Stimulated activated CD4-positive, alpha-beta T cell treated with anti-CD3 and anti-CD28 coated beads, Interleukin-1b, Interleukin-23, amount 100 ng/mL, for 1 hour (primary cell): Measurements from ENCODE around the gene MCTP2.

Source experiments
- DNase-seq, 2 donors: peaks; one replicate each; pipeline ENCODE4 v3.0.0-alpha.2; 2020; ENCODE audit warnings: low read depth in 2 of 2

MCTP2 gene

DNA sequence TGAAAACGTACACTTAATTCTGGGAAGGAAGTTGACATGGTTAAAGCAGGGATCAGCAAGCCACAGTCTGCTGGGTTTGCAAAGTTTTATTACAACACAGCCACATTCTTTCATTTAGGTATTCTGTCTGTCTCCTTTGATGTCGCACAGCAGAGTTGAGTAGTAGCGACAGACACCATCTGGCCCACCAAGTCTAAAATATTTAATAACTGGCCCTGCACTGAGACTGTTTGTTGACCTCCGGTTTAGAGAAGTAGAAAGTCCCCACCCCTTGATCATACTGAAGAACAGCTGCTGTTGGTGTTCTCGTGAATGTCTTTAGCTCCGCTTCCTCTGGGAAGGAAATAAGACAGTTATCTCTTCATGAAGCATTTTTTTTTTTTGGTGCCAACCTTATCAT, 66.2 kb downstream of the MCTP2 start:
- DNase-seq = no peak

DNA sequence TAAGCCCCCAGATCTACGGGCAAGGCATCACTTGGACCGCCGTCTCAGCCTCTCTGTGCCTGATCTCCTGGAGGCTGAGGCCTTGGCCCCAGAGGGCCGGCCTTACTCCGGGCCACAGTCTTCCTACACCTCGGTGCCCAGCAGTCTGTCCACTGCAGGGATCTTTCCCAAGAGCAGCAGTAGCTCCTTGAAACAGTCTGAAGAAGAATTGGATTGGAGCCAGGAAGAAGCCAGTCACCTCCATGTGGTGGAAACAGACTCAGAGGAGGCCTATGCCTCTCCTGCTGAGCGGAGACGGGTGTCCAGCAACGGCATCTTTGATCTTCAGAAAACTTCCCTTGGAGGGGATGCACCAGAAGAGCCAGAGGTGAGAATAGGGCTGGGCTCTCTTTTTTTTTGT, 67.0 kb downstream of the MCTP2 start:
- DNase-seq = no peak

DNA sequence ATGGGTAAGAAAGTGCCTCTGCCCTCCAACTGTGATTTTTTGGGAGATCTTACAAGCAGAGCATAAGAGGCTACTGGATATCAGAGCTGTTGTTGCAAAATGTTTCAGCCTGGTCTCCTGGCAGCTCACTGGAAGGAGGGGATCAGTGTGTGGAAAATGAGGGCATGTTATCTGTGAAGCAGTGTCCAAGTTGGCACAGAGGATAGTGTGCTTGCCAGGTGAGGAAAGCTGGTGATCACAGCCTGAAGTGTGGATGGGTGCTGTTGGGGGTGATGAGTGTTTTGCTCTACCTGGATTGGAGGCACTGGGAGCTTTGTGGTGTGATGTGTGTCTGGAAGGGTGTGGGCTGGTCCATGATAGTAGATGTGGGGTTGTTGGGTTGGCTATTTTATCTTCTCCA, 69.3 kb downstream of the MCTP2 start:
- DNase-seq = no peak

DNA sequence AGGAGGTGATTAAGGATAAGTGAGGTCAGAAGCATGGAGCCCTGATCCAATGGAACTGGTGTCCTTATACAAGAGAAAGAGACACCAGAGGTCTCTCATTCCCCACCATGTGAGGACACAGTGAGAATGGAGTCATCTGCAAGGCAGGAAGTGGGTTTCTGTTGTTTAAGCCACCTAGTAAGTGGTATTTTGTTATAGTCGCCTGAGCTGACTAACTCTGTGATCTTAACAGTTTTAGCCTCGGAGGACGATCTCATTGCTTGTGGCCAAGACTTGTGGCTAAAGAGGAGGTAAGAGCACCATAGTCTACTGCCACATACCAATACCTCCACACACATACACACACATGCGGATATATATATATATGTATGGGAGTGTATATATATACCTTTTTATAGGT, 73.8 kb downstream of the MCTP2 start:
- DNase-seq = no peak

DNA sequence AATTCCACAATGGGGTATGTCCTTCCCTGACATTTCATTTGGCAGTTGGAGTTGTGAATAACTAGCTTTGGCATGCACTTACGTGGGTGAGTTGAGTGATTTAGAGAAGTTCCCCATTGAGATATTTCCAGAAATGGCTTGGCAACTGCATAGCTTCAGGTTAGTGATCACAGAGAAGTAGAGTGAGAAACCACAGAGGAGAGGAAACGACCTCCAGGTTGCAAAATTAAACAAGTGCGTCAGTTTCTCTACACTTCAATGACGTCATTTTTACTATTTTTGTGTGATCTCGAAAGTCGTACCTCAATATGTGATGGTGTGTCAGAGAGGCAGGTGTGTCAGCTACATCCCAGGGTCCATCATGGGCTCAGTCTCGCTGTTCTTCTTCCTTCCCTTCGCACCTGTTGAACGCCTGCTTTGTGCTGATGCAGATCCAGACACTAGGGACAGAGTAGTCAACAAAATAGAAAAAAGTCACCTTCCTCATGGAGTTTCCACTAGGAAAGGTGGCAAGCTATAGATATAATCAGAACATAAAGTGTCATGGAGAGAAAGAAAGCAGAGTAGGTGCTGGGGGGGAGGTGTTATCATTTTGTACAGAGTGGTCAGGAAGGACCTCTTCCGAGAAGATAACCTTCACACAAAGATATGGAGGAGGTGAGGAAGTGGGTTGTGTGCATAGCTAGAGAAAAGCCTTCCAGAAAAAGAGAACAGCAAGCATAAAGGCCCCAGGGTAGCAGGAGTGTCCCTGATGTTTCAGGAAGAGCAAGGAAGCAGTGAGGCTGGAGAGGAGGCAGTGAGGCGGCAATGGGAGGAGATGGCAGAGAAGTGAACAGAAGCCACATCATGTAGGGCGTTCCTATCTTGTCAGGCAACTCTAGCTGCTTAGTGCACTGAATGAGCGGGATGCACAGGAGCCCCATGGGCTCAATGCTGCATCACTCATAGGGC, 75.6 kb downstream of the MCTP2 start:
- DNase-seq = no peak

DNA sequence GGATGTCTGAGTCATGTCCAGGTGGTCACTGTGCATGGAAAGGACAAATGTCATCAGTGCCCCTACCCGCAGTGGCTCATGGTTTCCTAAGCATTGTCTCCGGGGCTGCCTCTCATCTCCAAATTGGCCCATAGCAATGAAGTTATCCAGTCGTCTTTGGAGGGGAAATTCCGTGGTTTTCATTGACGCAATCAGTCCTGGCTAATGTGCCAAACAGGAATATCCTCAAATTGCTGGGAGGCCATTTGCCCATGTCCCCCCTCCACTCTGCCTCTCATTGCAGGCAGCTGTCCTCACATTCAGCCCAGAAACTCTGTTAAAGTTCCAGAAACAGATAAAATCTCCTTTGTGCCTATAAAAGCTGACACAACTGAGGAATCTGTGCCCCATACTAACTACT, 81.6 kb downstream of the MCTP2 start:
- no peak for DNase-seq

DNA sequence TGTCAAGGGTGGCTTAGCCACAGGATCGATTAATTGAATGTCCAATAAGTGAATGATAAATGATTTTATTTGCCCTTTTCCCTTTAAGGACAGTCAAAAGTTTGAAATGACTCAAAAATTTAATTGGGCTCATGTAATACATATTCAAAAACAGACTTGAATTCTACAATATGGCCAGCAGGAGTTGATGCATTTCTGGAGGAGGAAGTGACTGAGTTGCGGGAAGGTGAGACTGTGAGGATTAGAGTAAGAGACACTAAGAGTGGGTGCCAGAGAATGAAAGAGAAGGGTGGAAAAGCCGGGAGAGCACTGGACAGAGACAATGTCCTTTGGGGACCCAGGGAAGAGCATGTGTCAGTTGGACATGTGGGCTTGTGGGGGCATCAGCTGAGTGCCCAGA, 83.3 kb downstream of the MCTP2 start:
- no peak for DNase-seq

DNA sequence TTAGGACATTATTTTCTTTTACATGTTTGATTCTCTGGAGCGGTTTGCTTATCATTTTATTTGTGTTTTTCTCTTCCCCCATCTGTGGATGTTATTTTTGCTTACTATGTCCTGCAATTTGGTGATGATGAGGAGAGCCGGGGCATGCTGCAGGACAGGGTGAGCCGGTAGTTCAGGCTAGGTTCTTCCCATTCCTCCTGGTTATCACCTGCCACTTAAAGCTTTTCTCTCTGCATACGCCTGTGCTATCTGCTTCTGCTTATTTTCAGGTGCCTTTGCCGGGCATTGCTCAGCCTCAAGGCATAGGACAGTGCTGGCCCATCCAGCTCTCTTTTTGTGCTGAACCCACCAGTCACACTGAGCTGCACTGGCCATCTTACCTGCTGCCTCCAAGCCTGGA, 85.8 kb downstream of the MCTP2 start:
- no peak for DNase-seq

DNA sequence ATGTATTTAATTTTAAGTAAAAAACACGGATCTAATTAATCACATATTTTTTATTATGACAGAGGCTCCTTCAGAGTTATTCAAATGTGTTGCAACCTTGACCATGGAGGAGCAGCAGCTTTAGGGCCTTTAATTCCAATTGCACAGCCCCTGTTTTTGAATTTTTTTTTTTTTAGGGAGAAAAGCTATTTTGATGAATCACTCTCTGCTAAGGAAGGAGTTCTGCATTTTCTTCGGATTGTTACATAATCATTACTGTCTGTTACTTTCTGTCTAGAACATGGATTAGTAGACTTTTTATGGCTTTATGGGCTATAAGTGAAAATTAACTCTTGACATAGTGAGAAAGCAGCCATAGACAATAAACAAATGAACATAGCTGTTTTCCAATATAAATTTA, 90.8 kb downstream of the MCTP2 start:
- DNase-seq = no peak

DNA sequence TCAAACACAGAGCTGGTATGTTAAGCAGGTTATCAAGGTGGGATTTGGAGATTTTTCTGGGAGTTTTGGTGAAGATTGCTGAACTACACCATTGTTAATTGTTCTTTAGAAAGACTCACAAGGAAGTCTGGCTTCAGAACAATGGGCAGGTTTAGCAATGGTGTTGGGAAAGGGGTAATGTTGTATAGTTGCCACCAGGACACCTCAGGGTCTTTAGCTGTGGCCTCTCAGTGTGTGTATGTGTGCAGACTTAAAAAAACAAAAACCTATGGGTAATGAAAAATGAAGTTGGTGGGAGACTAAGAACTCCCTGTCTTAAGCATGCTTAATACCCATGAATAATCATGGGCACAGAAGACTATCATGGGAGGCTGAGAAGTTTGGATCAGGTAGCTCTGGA, 91.7 kb downstream of the MCTP2 start:
- DNase-seq = no peak

DNA sequence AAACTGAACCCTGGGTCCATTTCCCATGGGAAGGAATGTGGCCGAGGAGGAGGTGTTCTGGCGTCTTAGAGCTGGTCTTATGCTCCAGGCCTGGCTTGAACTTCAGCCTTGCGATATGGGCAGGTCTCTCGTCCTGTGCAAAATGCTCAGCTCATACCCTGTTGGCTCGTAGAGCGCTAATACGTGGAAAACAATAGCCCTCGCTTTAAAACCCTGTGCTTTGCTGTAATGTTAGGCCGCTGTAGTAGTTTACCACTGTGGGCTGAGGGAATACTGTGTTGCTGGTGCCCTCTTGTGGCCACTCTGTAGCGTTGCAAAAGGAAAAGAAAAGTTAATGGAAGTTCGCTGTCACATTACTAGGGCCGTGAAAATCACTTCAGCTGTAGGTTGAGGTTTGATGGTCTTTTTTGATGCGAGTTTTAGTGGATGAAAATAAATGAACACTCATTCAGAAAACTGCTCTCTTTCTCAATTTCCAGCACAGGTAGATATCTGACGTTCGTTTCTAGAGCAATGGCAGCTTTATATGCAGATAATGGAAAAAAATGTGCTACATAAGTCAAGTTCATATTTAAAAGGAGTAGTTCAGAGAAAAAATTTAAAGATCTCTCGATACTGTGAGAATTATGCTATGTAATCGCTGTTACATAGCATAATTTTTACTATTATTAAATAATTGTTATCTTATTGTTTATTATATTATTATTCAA, 92.9 kb downstream of the MCTP2 start:
- peak in 1 of 2 donors; percentile 31 for DNase-seq

DNA sequence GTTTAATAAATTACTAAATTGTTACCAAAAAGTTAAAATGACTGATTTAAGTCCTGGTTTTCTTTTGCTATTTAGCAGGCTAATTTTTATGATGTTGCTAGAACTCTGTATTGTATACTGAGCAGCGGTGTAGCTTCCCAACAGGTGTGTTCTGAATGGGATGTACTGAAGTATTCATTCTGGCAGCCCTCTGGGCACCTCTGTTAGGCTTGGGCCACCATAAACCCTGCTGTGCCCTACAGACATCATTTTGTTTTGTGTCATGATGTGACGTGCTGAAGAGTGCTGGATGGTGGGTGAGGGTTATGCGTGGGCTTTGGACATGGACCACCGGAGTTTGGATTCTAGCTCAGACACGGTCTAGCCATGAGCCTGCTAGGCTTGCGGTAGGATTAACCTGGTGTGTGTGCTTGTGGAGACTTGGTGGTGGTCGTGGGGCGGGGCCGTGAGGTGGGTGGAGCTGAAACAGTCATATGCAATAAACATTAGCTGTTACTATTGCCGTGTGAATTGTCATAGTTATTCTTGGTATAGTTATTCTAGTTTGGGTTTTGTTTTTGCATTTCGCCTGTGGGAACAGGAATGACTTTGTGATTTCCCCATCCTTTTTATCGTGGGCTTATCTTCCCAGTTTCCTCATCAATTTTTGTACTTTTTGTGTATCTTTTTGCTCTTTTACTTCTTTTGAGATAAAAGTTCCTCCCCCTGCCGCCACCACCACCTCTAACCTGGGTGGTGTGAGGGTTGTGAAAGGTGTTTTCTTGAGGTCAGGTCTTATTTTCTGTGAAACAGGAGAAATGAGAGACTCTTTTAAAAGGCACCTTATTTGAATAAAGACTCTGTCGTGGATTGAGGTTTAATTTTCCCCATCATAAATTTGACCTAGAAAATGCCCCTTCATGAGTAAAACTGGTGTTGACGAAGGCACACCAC, 93.7 kb downstream of the MCTP2 start:
- no peak for DNase-seq

DNA sequence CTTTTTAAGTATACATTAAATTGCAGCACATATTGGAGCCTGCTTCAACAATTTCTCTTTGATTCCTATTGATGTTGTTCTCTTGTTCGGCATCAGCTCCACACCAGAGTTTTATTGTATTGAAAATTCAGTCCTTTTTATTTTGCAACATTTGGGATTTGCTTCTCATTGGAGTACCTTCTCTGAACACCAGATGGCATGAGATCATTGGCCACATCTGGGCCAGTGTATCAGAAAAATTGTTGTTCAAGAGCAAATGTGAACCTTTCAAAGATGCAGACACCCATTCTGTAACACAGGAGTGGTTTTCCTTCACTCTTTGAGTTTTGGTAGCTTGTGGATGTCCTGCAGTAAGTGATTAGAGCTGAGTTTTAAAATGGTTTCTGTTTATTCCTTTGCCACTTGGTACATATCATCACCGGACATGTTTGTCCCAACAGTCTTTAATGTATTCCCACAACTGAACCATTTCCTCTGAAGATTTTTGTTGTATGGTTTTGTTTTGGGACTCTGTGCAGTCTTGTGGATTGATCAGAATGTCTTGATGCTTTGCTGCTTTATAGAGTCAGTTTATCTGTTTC, 96.1 kb downstream of the MCTP2 start:
- DNase-seq = no peak

DNA sequence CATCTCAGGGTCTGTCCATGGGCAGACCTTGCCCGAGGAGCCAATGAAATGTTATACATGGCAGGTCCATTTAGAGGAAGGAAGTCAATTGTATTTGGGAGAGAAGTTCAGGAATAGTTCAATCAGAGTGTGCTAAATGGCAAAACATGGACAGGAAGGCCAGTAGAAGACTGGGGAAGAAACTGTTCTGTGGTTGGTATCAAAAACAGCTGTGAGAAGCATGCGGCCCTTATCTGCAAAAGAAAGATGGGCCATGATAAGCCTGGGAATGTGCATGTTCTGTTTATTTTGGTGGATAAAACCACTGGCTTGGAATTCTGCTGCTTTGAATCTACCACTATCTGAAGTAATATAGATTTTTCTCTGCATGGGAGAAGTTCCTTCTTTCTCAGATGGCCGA, 100.4 kb downstream of the MCTP2 start:
- DNase-seq = no peak

DNA sequence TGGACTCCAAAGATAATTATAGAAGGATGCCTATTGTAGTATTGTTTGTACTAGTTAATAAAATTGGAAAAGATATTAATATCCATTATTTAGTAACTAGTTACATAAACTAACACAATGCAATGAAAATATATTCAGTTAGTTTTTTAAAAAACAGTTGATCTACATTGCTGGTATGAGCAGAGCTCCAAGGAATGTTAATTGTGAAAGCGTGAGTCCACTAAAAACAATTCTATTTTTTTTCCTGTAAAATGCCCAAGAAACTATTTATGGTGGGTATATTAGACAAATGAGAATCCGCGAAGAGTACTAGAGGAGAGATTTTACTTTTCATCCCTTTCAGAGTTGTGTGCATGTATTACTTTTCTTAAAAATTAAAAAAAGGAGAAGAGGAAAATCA, 104.3 kb downstream of the MCTP2 start:
- DNase-seq = no peak

DNA sequence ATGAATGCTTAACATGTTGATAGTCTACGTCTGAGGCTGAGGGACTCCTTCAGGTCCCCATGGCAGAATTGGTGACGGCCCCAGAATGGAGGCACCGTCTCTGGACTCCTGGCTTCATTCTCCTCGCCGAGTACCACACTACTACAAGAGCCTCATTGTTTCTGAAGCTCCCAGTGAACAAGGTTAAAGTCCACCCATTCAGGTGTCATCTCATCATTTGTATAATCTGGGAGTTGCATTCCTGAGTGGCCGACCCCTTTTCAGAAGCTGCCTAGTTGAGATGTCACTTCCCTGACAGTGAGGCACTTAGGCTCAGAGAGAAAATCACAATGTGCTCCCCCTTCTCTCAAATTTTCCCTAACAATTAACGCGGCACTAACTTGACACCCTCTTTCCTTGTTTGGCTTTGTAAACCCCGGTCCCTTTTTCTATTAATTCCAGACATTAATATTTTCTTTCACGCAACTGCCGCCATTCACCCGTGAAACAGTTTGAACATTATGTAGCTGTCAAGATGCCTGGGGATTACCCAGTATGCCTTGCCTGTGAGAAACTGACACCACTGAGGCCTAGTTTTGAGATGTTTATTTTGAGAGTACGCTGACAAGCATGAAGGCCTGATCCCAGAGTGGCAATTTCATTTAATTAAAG, 105.6 kb downstream of the MCTP2 start:
- no peak for DNase-seq

DNA sequence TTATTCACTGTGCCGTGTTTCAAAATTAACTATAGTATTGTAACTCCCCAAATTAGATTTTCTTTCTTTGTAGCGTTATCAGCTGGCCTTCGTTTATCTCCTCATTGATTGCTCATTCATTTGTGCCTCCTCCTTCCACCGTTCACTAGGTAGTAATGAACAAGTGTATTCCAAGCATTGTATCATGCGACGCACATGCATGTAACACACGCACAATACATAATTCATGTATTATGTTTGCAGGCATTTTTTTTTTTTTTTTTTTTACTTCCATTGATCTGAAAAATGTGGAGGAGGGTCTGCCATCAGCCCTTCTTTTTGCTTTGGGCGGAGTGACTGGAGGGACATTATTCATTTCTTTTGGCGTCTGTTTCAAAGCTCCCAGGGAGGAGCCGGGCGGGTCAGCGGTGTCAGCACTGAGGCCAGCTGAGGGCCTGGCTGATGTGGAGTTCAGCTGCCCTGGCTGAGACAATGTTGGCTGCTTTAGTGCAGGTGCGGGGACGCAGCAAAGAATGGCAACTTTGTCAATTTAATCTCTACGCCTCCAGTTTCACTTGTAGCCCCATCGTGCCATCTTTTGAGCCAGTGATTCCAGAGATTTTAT, 107.0 kb downstream of the MCTP2 start:
- no peak for DNase-seq

DNA sequence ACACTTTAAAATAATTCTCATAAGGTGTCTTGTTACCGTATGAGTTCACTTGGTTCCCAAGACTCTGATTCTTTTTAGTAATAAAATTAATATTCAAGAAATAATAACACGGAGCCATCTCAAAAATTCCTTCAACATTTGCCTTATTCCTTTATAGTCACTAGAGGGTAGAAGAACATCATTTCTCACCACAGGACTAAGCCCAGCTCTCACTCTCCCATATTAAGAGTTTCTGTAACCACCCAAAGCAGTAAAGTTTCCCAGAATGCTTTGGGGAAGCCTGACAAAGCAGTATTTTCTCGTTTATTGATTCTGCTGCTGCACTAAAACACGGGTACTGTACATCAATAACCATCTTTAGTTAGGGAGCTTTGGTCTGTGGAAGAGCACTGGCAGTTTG, 114.9 kb downstream of the MCTP2 start:
- no peak for DNase-seq

DNA sequence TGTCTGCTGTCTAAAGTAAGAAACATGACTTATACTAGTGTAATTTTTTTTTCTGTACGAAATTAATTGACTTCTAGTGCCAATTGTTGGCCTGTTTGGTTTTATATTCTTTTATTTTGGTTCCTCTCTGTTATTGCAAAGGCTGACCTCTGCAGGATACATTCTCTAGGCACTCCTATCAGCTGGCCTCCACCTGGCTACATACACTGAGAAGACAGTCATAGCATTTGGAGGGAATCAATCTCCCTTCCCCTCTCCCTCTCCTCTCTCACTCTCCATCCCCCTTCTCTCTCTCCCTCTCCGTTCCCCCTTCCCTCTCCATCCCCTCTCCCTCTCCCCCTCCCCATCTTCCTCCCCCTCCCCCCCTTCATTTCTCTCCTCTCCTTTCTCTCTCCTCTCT, 116.7 kb downstream of the MCTP2 start:
- no peak for DNase-seq

DNA sequence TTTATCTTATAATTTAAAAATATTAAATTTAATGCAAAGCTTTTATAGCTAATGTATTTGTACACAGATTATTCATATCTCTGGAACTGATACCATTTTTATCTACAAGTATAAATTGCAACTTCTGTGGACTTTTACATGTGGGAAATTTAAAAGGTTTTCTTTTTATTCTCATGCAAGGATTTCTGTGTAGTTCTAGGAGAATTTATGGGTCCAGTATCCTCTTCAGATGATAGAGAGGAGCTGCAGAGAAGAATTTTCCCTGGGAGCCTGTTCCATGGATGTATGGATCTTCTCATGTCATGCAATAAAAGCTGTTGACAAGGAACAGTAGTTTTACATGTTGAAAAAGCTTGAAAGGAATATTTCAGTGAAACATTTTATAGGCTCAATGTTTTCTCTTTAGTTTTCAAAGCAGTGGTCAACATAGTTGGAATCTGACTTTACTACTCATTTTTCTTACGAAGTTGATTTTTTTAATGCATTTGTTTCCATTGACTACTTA, 119.7 kb downstream of the MCTP2 start:
- DNase-seq = no peak
